ENCODE data around the gene DNAJC12.

Gene DNAJC12

GRCh38 chr10:67760272-67760671, 77.7 kb downstream of the DNAJC12 start:
- no peak for DNase-seq
